ENCODE data around the gene LSM5. TPM values are rescaled to one million over a fixed set of nuclear protein-coding genes. Genes with fewer than 3 reads are reported as not detected.

LSM5 gene
- total and polyA plus RNA-seq, 7 experiments from 2014 or later = 21.5 to 165 (median 43.5) TPM

- Histone ChIP-seq H3K36me3 (ENCODE audit: control insufficient read depth in 2 of 3, insufficient read depth in 3 of 3, low read length in 3 of 3) (no peaks in the 10 kb centered on the region), H3K27me3 (ENCODE audit: control insufficient read depth in 2 of 2, insufficient read depth in 2 of 2, low read length in 2 of 2) (no peaks in the 10 kb centered on the region), H3K27ac (ENCODE audit: low read depth, low read length) (no peak overlapping the region), H3K4me1 (ENCODE audit: control insufficient read depth in 2 of 2, insufficient read depth in 2 of 2, low read length in 2 of 2) (no peaks in the 10 kb centered on the region), H3K4me3 (ENCODE audit: low read length) (no peak overlapping the region), H3K9me3 (ENCODE audit: control insufficient read depth in 2 of 3, low read length in 3 of 3) (peaks cover 0 to 4% (median 0%) of the 10 kb centered on the region in 3 experiments)
- Mint-ChIP-seq H3K4me1 (peaks cover 1 to 54% (median 39%) of the 10 kb centered on the region in 7 donors), H3K27ac (peak overlapping the region in 2 of 9 donors; percentile 12 to 47), H3K27me3 (no peaks in the 10 kb centered on the region), H3K4me3 (peak overlapping the region in 2 of 10 donors; percentile 4 to 24), H3K36me3 (peaks cover 8 to 40% (median 33%) of the 10 kb centered on the region in 5 donors), H3K9me3 (peaks cover 0 to 20% (median 5%) of the 10 kb centered on the region in 11 donors)
- POLR2A ChIA-PET = no interaction called here
- ATAC-seq (no peak), DNase-seq (no peak)
- intact Hi-C loops (cut with micrococcal nuclease) = no loop called here
- CTCF ChIA-PET = no interaction called here
Observed at GRCh38 chr7:32522746-32523530, 32.8 kb upstream of the LSM5 start.

GRCh38 chr7:32519763-32520162, 29.6 kb upstream of the LSM5 start:
- DNase-seq (no peak), ATAC-seq (no peak)
- intact Hi-C loops (cut with micrococcal nuclease) = no loop called here
- H3K9me3 ChIP-seq (ENCODE audit: control insufficient read depth in 2 of 3, low read length in 3 of 3) = peaks cover 0 to 4% (median 0%) of the 10 kb centered on the region in 3 experiments
- CTCF ChIA-PET = interaction anchor here (0.6 kb wide), 1 partner anchor 121 kb away, joined by 3 read pairs; no protein-coding TSS in a partner anchor
- H3K4me1 ChIP-seq (ENCODE audit: control insufficient read depth in 2 of 2, insufficient read depth in 2 of 2, low read length in 2 of 2) = peaks cover 0 to 17% of the 10 kb centered on the region in 2 donors
- H3K9me3 Mint-ChIP-seq = peaks cover 0 to 29% (median 5%) of the 10 kb centered on the region in 11 donors
- no peak overlapping the region for H3K4me3 ChIP-seq (ENCODE audit: low read length)
- H3K27me3 ChIP-seq (ENCODE audit: control insufficient read depth in 2 of 2, insufficient read depth in 2 of 2, low read length in 2 of 2) = no peaks in the 10 kb centered on the region
- H3K36me3 Mint-ChIP-seq = peaks cover 12 to 60% (median 44%) of the 10 kb centered on the region in 5 donors
- H3K27ac Mint-ChIP-seq = no peak overlapping the region
- no peaks in the 10 kb centered on the region for H3K36me3 ChIP-seq (ENCODE audit: control insufficient read depth in 2 of 3, insufficient read depth in 3 of 3, low read length in 3 of 3)
- H3K4me1 Mint-ChIP-seq = peaks cover 17 to 64% (median 49%) of the 10 kb centered on the region in 7 donors
- no peak overlapping the region for H3K27ac ChIP-seq (ENCODE audit: low read depth, low read length)
- H3K4me3 Mint-ChIP-seq = no peak overlapping the region
- POLR2A ChIA-PET = no interaction called here
- H3K27me3 Mint-ChIP-seq = no peaks in the 10 kb centered on the region

GRCh38 chr7:32518534-32519140, 28.5 kb upstream of the LSM5 start:
- H3K36me3 Mint-ChIP-seq = peaks cover 12 to 68% (median 45%) of the 10 kb centered on the region in 5 donors
- DNase-seq (no peak), ATAC-seq (no peak)
- POLR2A ChIA-PET = no interaction called here
- intact Hi-C loops (cut with micrococcal nuclease) = no loop called here
- no peaks in the 10 kb centered on the region for H3K36me3 ChIP-seq (ENCODE audit: control insufficient read depth in 2 of 3, insufficient read depth in 3 of 3, low read length in 3 of 3)
- H3K27ac ChIP-seq (ENCODE audit: low read depth, low read length) = no peak overlapping the region
- peaks cover 0 to 4% (median 0%) of the 10 kb centered on the region in 3 experiments for H3K9me3 ChIP-seq (ENCODE audit: control insufficient read depth in 2 of 3, low read length in 3 of 3)
- H3K4me1 ChIP-seq (ENCODE audit: control insufficient read depth in 2 of 2, insufficient read depth in 2 of 2, low read length in 2 of 2) = peaks cover 0 to 23% of the 10 kb centered on the region in 2 donors
- no peak overlapping the region for H3K4me3 ChIP-seq (ENCODE audit: low read length)
- H3K4me3 Mint-ChIP-seq = no peak overlapping the region
- CTCF ChIA-PET = no interaction called here
- H3K27me3 ChIP-seq (ENCODE audit: control insufficient read depth in 2 of 2, insufficient read depth in 2 of 2, low read length in 2 of 2) = no peaks in the 10 kb centered on the region
- H3K9me3 Mint-ChIP-seq = peaks cover 0 to 29% (median 5%) of the 10 kb centered on the region in 11 donors
- no peak overlapping the region for H3K27ac Mint-ChIP-seq
- peaks cover 20 to 69% (median 57%) of the 10 kb centered on the region in 7 donors for H3K4me1 Mint-ChIP-seq
- H3K27me3 Mint-ChIP-seq = no peaks in the 10 kb centered on the region

- no peak for DNase-seq
- ChIA-PET POLR2A (interaction anchor here (0.6 to 2.8 kb wide), 2 partner anchors 21 to 259 kb away, joined by 4 to 7 read pairs; partner anchors contain the start of gene AVL9), CTCF (no interaction called here)
- Histone ChIP-seq H3K27me3 (ENCODE audit: control insufficient read depth in 2 of 2, insufficient read depth in 2 of 2, low read length in 2 of 2) (no peaks in the 10 kb centered on the region), H3K27ac (ENCODE audit: low read depth, low read length) (no peak overlapping the region), H3K4me3 (ENCODE audit: low read length) (no peak overlapping the region), H3K4me1 (ENCODE audit: control insufficient read depth in 2 of 2, insufficient read depth in 2 of 2, low read length in 2 of 2) (peaks cover 4 to 28% of the 10 kb centered on the region in 2 donors), H3K9me3 (ENCODE audit: control insufficient read depth in 2 of 3, low read length in 3 of 3) (peaks cover 0 to 4% (median 0%) of the 10 kb centered on the region in 3 experiments), H3K36me3 (ENCODE audit: control insufficient read depth in 2 of 3, insufficient read depth in 3 of 3, low read length in 3 of 3) (peaks cover 0 to 2% (median 0%) of the 10 kb centered on the region in 3 experiments)
- intact Hi-C loops (cut with micrococcal nuclease) = no loop called here
- peak overlapping the region in 5 of 9 donors; percentile 3 to 93 (median 81) for H3K27ac Mint-ChIP-seq
- ATAC-seq = no peak
- H3K9me3 Mint-ChIP-seq = peaks cover 0 to 22% (median 5%) of the 10 kb centered on the region in 11 donors
- peaks cover 23 to 77% (median 68%) of the 10 kb centered on the region in 7 donors for H3K4me1 Mint-ChIP-seq
- H3K36me3 Mint-ChIP-seq = peaks cover 12 to 62% (median 33%) of the 10 kb centered on the region in 5 donors
- no peaks in the 10 kb centered on the region for H3K27me3 Mint-ChIP-seq
- H3K4me3 Mint-ChIP-seq = peak overlapping the region in 2 of 10 donors; percentile 51 to 72
Observed at GRCh38 chr7:32516551-32517100, 26.4 kb upstream of the LSM5 start.

DNA sequence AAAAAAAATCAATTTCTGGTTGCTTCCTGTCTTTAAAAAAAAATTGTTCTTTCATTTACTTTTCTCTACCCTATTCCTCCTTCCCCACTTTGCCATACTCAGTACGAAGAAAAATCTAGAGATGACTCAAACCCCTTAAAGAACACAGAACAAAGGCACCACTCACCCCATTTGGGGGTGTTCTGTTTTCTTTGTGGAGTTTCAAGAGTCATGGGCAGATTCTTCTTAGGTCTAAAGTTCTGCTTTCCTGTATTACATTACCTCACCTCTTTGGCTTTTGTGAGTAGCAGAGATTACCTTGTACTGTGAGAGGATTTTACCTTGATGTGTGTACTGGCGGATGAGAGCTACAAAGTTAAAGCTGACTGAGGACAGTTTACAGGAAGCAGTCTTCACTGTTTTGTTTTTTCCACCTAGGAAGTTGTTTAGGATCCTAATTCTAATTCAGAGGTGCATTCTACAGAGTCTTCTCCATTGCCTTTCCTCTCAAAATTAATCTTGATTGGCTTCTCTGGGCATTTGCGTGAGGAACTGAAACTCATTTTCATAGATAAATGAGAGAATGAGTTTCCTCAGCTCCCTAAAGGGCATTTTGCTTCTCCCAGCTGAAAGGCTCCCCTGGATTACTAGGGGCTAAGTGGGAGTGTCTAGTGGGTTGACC, 25.8 kb upstream of the LSM5 start:
- Histone ChIP-seq H3K27ac (ENCODE audit: low read depth, low read length) (peak overlapping the region; percentile 24), H3K9me3 (ENCODE audit: control insufficient read depth in 2 of 3, low read length in 3 of 3) (peaks cover 0 to 4% (median 0%) of the 10 kb centered on the region in 3 experiments), H3K4me3 (ENCODE audit: low read length) (no peak overlapping the region), H3K4me1 (ENCODE audit: control insufficient read depth in 2 of 2, insufficient read depth in 2 of 2, low read length in 2 of 2) (peaks cover 4 to 28% of the 10 kb centered on the region in 2 donors), H3K27me3 (ENCODE audit: control insufficient read depth in 2 of 2, insufficient read depth in 2 of 2, low read length in 2 of 2) (no peaks in the 10 kb centered on the region), H3K36me3 (ENCODE audit: control insufficient read depth in 2 of 3, insufficient read depth in 3 of 3, low read length in 3 of 3) (peaks cover 0 to 5% (median 0%) of the 10 kb centered on the region in 3 experiments)
- ChIA-PET POLR2A (interaction anchor here (0.6 to 2.8 kb wide), 2 partner anchors 20 to 259 kb away, joined by 4 to 7 read pairs; partner anchors contain the start of gene AVL9), CTCF (no interaction called here)
- ATAC-seq = peak; percentile 68
- peak in 7 of 9 donors; percentile 9 to 45 (median 21) for DNase-seq
- H3K4me3 Mint-ChIP-seq = peak overlapping the region in 9 of 10 donors; percentile 34 to 90 (median 73)
- H3K27me3 Mint-ChIP-seq = no peaks in the 10 kb centered on the region
- H3K9me3 Mint-ChIP-seq = peaks cover 0 to 19% (median 5%) of the 10 kb centered on the region in 11 donors
- intact Hi-C loops (cut with micrococcal nuclease) = no loop called here
- H3K4me1 Mint-ChIP-seq = peaks cover 28 to 78% (median 69%) of the 10 kb centered on the region in 7 donors
- H3K27ac Mint-ChIP-seq = peak overlapping the region; percentile 66 to 95 (median 90)
- H3K36me3 Mint-ChIP-seq = peaks cover 8 to 62% (median 27%) of the 10 kb centered on the region in 5 donors

GRCh38 chr7:32513210-32513609, 23.0 kb upstream of the LSM5 start:
- Mint-ChIP-seq H3K36me3 (peaks cover 4 to 47% (median 11%) of the 10 kb centered on the region in 5 donors), H3K4me3 (peak overlapping the region in 5 of 10 donors; percentile 10 to 65 (median 36)), H3K9me3 (peaks cover 0 to 8% (median 0%) of the 10 kb centered on the region in 11 donors), H3K4me1 (peaks cover 28 to 93% (median 81%) of the 10 kb centered on the region in 7 donors), H3K27me3 (no peaks in the 10 kb centered on the region), H3K27ac (peak overlapping the region in 8 of 9 donors; percentile 30 to 93 (median 82))
- ChIA-PET CTCF (no interaction called here), POLR2A (no interaction called here)
- Histone ChIP-seq H3K36me3 (ENCODE audit: control insufficient read depth in 2 of 3, insufficient read depth in 3 of 3, low read length in 3 of 3) (peaks cover 0 to 5% (median 0%) of the 10 kb centered on the region in 3 experiments), H3K27me3 (ENCODE audit: control insufficient read depth in 2 of 2, insufficient read depth in 2 of 2, low read length in 2 of 2) (no peaks in the 10 kb centered on the region), H3K27ac (ENCODE audit: low read depth, low read length) (no peak overlapping the region), H3K9me3 (ENCODE audit: control insufficient read depth in 2 of 3, low read length in 3 of 3) (no peaks in the 10 kb centered on the region), H3K4me1 (ENCODE audit: control insufficient read depth in 2 of 2, insufficient read depth in 2 of 2, low read length in 2 of 2) (peaks cover 4 to 28% of the 10 kb centered on the region in 2 donors), H3K4me3 (ENCODE audit: low read length) (no peak overlapping the region)
- intact Hi-C loops (cut with micrococcal nuclease) = no loop called here
- ATAC-seq (no peak), DNase-seq (no peak)

All from naive thymus-derived CD4-positive, alpha-beta T cell (primary cell).